Measurements from ENCODE around the gene C1orf21.

The C1orf21 gene

GRCh38 chr1:184447651-184448185, 60.9 kb downstream of the C1orf21 start:
- DNase-seq (ENCODE audit: low read depth), result no peak

- no peak for DNase-seq (ENCODE audit: low read depth)
Measured at GRCh38 chr1:184449916-184450315, 63.1 kb downstream of the C1orf21 start.

- no peak for DNase-seq (ENCODE audit: low read depth)
Measured at GRCh38 chr1:184455786-184456185, 69.0 kb downstream of the C1orf21 start.

- DNase-seq (ENCODE audit: low read depth), result no peak
Measured at GRCh38 chr1:184456189-184456588, 69.4 kb downstream of the C1orf21 start.

- no peak for DNase-seq (ENCODE audit: low read depth)
Measured at GRCh38 chr1:184457500-184457899, 70.7 kb downstream of the C1orf21 start.

- no peak for DNase-seq (ENCODE audit: low read depth)
Measured at GRCh38 chr1:184461321-184461720, 74.5 kb downstream of the C1orf21 start.

- no peak for DNase-seq (ENCODE audit: low read depth)
Measured at GRCh38 chr1:184462155-184462554, 75.3 kb downstream of the C1orf21 start.

GRCh38 chr1:184462990-184463389, 76.2 kb downstream of the C1orf21 start:
- no peak for DNase-seq (ENCODE audit: low read depth)

GRCh38 chr1:184463680-184464079, 76.9 kb downstream of the C1orf21 start:
- no peak for DNase-seq (ENCODE audit: low read depth)

GRCh38 chr1:184464757-184465156, 77.9 kb downstream of the C1orf21 start:
- no peak for DNase-seq (ENCODE audit: low read depth)

GRCh38 chr1:184465489-184466146, 78.8 kb downstream of the C1orf21 start:
- DNase-seq (ENCODE audit: low read depth), result no peak

- no peak for DNase-seq (ENCODE audit: low read depth)
Measured at GRCh38 chr1:184467295-184467694, 80.5 kb downstream of the C1orf21 start.

- no peak for DNase-seq (ENCODE audit: low read depth)
Measured at GRCh38 chr1:184469396-184469795, 82.6 kb downstream of the C1orf21 start.

- no peak for DNase-seq (ENCODE audit: low read depth)
Measured at GRCh38 chr1:184471686-184472085, 84.9 kb downstream of the C1orf21 start.

- no peak for DNase-seq (ENCODE audit: low read depth)
Measured at GRCh38 chr1:184472136-184472535, 85.3 kb downstream of the C1orf21 start.

- DNase-seq (ENCODE audit: low read depth), result no peak
Measured at GRCh38 chr1:184473176-184473966, 86.5 kb downstream of the C1orf21 start.

- no peak for DNase-seq (ENCODE audit: low read depth)
Measured at GRCh38 chr1:184476187-184476586, 89.4 kb downstream of the C1orf21 start.

GRCh38 chr1:184479435-184480167, 92.8 kb downstream of the C1orf21 start:
- no peak for DNase-seq (ENCODE audit: low read depth)

- no peak for DNase-seq (ENCODE audit: low read depth)
Measured at GRCh38 chr1:184480736-184481135, 93.9 kb downstream of the C1orf21 start.

- no peak for DNase-seq (ENCODE audit: low read depth)
Measured at GRCh38 chr1:184482136-184482535, 95.3 kb downstream of the C1orf21 start.

GRCh38 chr1:184483101-184483683, 96.4 kb downstream of the C1orf21 start:
- no peak for DNase-seq (ENCODE audit: low read depth)
